NCI-H187 (cell line): ENCODE measurements around the gene MMP7.

Experiments used
- DNase-seq, 2 experiments: peaks; one replicate each; lab custom pipeline; 2025; lab: John Stamatoyannopoulos, UW

The MMP7 gene, protein sequence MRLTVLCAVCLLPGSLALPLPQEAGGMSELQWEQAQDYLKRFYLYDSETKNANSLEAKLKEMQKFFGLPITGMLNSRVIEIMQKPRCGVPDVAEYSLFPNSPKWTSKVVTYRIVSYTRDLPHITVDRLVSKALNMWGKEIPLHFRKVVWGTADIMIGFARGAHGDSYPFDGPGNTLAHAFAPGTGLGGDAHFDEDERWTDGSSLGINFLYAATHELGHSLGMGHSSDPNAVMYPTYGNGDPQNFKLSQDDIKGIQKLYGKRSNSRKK

DNA sequence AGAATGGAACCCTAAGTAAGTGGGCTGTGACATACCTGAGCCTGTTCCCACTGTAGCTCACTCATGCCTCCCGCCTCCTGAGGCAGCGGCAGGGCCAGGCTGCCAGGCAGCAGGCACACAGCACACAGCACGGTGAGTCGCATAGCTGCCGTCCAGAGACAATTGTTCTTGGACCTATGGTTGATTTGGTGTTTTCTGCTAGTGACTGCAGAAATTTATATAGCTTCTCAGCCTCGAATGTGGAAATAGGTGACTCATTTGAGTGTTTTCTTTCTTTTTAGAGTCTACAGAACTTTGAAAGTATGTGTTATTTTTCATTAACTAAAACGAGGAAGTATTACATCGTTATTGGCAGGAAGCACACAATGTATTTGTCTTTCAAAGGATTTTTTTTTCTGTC, at the start of gene MMP7:
TSS of gene MMP7 (minus strand) at position 190 of the 400 bp plus-strand sequence. CDS start at position 143, 47 bp downstream.
- no peak for DNase-seq

DNA sequence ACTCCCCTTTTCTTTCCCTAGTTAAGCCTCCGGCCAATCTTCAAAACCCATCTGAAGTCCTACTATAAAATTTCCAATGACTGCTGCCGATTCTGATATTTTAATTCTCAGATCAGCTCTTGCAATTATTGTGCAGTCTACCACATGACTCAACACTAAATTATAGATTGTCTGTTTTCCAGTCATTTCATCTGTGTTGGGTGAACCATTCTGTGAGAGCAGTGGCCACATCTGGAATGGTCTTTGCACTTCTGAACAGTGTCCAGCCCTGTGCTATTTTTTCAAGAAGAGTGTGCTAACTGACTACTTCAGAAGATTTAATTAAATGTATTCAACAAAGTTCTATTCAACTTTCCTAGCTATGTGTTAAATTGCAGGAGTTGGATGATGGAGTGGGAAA, 47.2 kb upstream of the MMP7 start:
- no peak for DNase-seq

DNA sequence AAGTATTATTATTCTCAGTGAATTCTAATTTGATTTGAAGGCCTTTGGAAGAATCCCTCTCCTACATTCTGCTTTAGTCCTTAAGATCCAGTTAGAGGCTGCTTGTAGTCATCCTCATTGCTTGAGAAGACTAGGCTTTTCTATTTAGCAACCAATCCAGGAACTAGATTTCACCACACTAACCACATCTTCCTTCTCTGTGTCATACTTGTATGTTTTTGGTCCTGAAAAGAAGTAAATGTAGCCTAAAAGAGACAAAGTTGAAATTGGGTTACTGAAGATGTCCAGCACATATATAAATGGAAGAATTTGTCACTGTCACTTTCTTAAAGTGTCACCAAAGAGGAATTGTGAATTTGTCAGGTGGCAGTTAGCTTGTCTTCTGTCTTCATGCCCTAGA, 46.6 kb upstream of the MMP7 start:
- no peak for DNase-seq

DNA sequence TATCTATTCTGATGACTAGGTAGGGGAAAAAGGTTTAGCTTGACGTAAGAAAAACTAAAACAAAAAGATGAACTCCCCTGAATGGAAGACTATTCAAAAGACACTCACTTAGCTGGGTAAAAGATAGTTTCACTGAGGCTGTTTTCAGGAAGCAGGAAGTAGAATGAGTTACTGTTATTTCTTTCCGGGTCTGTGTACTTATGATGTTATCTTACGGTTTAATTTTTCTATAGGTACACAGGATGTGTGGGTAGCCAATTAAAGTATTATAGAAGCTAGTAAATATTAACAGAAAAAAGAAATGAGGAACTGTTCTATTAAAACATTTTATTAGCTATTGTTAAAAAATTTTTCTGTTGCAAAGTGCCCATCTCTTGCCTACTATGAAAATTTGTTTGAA, 45.8 kb upstream of the MMP7 start:
- no peak for DNase-seq

DNA sequence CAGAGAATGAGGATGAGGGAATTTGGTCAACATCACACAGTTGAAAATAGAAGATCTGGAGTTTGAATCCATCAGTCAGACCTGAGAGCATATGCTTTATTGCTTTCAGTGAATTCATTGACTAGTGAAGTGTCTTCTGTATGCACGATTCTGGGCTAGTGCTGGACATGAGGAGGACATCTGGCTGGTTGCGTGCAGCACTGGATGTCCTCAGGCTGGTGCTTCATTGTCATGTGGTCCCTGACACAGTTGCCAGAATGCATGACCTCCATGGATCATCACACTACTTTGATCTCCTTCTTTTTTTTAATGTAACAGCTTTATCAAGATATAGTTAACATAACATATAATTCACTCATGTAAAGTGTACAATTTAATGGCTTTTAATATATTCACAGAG, 44.5 kb upstream of the MMP7 start:
- no peak for DNase-seq

DNA sequence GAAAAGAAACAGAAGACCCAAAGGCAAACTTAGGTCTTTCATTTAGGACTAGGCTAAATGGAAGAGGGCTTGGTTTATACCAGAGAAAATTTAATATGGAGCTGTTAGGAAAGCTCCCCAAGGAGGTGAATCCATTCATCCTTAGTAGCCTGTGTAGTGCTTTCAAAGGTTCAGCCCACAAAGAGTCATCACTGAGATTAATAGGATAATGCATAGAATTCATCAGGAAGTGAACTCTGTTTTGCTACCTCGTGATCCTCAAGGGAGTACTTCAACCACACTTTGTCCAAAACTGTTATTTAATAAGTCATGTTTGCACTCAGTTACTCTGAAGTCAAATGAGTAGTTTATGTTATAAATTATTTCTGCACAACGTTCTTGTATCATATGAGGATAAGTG, 43.3 kb upstream of the MMP7 start:
- peak in 1 of 2 experiments; percentile 4 for DNase-seq

DNA sequence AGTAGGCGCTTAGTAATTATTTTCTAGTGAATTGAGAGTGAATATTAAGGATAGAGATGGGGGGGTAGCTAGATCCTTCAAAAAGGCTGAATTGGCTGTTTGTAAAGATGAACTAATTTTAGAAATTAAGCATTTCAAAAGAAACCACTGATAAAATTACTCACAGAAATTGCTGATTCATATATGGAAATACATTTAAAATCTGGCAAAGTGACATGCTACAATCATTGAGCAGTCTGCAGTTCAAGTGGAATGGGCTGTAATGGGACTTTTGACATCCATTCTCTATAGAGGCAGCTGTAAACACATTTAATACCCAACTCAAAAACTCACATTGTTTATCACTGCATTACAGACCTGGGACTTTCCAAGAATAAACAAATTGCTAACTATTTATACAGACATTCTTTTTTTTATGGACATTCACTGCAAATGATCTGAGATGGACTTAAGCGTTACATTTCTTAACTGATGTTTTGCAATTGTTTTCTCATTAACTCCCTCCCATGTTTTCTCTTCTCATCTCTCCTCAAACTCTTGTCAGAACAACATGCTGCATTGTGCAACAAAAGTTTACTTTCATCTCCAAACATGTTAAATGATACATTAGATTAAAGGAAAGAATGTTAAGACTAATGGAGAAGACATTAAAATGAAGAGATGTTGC, 42.1 kb upstream of the MMP7 start:
- no peak for DNase-seq

DNA sequence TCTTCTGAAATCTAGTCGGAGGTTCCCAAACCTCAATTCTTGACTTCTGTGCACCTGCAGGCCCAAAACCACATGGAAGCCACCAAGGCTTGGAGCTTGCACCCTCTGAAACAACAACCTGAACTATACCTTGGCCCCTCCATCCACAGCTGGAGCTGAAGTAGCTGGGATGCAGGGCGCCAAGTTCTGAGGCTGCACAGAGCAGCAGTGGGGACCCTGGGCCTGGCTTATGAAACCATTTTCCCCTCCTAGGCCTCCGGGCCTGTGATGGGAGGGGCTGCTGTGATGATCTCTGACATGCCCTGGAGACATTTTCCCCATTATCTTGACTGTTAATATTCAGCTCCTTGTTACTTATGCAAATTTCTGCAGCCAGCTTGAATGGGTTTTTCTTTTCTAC, 38.3 kb upstream of the MMP7 start:
- no peak for DNase-seq

DNA sequence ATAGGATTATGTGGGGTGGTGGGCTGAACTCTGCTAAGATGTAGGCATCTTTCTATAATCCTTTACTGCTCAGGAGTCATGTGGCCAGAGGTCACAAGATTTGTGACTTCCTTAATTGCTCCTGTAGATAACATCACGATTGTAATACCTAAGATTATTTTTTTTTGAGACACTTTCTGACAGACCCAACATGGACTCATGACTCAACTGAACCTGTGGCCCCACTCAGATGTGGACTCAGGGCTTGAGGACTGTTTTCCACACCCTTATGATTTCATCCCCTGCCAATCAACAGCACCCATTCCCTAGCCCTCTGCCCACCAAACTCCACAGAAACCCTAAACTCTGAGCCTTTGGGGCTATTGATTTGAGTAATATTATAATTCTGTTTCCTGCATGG, 35.6 kb upstream of the MMP7 start:
- DNase-seq: no peak

DNA sequence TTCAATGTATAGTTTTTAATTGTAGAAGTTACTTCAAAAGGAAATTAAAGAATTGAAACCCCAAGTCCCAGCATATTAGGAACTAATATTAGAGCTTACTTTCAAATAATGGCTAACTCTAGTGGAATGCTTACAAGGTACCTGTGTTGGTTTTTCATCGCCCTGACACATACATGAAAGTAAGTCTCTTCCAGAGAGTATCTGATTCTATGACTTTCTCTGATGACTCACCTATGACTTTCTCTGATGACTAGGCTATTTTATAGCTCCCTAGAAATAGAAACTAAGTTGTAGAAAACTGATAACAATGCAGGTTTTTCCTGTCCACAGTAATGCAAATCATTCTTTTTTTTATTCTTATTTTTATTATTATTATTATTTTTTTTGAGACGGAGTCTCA, 33.6 kb upstream of the MMP7 start:
- no peak for DNase-seq

DNA sequence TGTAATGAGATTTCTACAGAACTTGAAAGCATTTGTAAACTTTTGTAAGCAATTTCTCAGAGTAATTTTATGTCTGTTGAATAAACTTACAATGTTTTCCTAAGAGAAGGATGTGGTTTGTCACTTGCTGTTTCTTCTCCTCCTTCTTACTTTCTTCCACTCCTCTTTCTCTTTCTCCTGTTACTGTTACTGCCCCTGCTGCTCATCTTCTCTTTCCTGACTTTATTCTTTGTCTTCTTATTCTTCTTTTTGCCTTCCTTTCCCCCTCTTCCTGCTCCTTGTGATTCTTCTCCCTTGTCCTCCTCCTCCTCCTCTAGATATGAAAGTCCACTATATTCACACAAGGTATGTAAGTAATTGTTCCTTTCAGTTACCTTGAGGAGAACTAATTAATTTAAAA, 31.1 kb upstream of the MMP7 start:
- no peak for DNase-seq

DNA sequence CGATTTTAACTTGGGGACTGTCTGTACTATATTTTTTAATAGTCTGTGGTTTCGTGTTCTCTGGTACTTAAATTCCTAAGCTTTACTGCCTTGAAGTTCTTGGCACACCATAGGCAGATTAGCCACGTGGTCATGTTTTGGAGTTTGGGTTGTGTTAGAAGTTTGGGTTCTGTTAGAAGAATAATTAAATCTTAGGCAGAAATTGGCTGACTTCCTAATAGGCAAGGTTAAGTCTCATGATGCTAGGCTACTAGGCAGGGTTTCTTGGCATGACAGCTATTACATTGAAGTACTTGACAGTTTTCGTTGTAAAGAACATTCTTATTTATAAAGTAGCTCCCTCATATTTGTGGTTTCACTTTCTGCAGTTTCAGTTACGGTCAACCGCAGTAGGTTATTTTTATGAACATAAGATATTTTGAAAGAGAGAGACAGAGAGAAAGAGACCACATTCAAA, 30.0 kb upstream of the MMP7 start:
- DNase-seq: no peak

DNA sequence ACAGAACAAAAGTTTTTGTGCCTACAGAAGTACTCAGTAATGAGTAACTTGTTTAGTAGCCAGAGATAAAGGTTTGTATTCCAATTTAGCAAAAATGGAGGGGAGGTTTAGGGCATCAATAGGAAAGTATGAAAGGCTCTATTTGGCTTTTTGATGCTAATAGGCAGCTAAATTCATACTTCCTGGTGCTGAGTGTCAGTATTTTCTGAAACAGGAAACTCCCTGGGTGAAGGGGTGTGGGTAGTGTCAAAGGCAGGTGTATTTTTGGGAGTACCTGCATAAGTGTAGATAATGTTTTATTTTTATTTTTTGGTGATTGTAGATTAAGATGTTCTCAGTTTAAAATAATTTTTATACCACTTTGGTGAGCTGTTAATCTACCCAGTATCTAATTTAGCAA, 29.3 kb upstream of the MMP7 start:
- DNase-seq: no peak

DNA sequence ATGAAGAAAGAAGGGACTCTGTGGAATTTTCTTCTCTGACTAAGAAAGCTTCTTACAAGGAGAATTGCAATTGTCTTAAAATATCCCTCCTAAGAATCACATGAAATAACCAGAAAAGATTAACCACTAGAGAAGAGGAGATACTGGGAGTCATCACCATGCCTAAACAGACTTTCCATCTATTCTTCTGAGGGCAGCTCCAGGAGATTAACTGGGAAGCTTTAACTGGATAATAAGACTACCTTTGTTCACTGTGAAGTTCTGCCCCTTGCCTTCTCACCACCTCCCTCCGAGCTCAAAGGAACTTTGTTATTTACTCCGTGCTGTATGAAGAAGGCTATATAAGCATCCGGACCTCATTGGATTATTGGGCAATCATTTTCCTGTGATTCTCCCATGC, 24.5 kb upstream of the MMP7 start:
- DNase-seq: no peak

DNA sequence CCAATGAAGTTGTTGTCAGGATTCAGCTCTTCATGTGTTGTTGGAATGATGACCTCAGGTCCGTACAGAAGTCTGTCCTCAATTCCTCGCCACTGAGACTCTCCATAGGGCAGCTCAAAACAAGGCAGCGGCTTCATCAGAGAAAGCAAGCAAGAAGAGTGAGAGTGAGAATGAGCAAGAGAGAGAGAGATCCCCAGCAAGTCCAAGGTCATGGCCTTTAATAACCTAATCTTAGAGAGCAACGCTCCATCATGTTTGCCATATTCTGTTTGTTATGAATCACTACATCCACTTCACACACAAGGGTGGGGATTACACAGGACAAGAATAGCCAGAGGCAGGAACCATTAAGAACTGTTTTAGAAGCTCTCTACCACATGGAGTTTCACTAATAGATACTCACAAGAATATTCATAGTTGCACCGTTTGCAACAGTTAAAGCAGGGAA, 23.3 kb upstream of the MMP7 start:
- DNase-seq: no peak

DNA sequence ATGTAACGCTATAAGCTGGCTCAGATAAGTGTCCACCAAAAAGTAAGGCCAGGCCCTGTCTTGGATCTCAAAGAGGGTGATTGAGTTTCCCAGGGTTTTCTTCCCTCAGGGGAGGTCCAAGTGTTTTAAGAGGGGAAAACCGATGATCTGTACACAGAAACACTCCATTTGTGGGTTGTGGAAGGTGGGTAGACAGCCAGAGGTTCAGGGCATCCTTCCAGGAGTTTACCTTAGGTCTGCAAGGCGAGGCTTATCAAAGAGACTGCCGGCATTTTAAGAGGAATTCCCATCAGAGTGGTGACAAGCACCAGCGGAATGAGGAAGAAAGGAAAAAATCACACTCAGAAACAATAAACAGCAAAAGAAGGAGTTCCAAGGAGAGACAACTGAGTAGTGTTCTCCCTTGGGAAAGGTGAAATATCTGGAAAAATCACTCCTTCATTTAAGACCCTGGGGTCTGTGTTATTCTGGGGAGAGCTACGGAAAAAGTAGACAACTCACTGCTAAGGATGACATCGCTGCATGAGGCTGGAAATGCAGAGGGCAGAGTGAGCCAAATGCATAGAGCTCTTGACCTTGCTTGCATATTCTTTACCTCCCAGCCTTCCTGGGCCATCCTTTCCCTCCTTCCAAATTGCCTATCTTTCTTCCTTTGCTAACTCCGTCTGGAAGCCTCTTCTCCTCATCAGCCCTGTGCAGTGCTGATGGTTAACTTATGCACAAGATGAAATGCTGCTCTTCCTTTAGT, 22.1 kb upstream of the MMP7 start:
- DNase-seq: no peak

DNA sequence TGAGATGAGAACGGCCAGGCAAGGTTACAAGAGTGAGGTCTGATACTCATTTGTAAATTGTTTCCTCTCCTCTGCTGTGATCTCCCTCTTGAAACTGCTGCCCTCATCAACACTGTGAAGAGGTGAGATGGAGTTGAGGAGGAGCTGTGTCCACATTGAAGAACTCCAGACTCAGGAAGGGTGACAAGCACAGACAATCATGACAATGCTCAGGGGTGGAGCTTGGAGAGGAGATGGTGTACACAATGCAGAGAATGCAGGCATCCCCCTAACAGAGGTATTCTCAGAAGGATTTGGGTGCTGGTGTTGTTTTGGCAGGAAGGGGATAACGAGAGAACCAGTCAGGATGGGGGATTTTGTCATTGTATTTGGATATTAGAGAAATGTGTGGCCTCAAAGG, 21.5 kb upstream of the MMP7 start:
- DNase-seq: no peak

DNA sequence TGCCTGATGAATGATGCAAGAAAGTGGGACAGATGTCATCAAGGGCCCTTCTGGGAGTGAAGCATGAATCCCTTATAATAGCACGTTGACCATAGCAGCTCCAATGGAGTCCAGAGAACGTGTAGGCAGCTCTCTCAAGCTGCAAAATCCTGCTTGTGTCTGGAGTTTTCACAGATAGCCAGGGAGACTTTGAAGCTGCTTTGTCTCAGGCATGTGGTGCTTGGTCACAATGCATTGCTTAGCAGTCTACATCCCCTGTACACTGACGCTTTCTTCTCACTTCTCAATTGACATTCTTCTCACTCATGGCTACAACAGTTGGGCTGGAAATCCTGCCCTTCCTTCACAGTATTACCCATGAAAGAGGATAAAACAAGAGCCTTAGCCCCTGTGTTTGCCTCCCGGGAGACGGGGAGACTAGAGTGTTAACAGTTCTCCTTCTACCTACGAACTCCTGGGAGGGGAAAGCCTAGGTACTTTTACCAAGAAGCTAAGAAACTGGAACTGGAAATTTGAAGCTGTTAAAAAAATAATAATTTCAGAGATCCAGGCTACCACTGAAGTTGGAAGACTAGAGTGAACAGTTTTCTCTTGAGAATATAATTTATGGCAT, 20.7 kb upstream of the MMP7 start:
- no peak for DNase-seq

DNA sequence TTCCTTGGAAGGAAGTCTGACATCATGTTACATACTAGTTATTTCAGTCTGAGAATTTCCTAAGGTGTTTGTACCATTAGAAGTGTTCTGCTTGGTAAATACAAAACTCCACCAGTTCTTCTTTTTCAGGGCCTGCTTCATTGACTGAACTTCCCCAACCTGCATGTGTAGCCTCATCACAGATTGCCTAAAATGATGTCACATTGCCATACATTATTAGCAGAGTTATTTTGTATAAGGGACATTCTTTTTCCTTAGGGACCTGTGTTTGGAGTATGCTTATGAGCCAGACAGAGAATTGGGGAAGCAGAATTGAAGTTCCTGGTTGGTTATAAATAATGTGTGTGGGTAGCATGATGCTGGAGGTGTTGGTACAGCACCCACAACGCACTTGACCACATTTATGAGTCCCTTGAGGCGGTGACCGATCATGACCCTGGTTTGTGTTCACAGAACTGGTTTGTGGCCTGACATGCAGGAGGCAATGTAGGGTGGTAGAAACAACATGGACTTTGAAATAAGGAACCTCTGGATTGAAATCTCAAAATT, 16.4 kb upstream of the MMP7 start:
- no peak for DNase-seq

DNA sequence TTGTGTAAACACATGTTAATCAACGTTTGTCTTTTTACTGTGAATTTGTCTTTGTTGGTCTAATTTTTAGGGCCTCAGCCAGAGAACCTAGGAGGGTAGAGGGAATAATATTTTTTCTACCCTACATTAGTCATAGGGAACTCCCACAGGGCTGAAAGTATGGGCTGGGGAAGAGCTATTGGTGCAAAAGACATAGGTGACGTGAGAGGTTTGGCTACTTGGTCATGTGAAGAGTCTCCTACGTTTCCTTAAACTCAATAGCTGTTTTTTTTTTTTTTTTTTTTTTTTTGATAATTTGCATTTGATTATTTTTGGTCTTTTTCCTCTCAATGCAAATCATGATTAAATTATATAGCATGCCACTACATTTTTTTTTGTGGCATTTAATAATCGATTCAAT, 15.9 kb upstream of the MMP7 start:
- no peak for DNase-seq

DNA sequence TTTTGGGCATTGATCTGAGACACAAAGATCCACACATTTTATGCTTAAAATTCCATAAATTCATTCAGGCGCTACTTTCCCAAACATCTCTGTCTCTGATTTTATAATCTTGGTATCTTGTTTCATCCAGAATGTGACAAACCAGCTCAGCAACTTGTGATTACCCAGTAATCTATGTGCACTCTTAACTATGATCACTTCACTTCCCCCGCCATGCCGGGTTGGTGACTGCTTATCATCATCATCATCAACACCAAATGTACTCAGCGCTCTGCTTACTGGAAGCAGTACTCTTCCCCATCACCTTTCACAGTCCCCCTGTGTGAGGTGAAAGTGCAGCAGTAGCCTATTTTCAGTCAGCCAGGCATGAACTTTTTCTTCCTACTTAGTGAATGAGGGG, 15.2 kb upstream of the MMP7 start:
- DNase-seq: no peak

DNA sequence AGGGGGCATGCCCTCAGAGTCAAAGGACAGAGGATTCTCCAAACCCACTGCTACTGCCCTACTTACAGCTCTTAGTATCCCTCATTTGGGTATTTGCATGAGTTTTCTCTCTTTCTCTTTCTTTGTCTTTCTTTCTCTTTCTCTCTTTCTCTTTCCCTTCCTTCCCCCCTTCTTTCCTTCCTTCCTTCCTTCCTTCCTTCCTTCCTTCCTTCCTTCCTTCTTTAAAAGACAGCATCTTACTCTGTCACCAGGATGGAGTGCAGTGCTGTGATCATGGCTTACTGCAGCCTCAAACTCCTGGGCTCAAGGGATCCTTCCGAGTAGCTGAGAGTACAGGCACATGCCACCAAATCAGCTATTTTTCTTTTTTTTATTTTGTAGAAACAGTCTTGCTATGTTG, 14.0 kb upstream of the MMP7 start:
- no peak for DNase-seq
